Tibial nerve (tissue), 4 donors: ENCODE measurements around the gene ZNF507.

Experiments used
- EP300 ChIP-seq, 2 donors: sonication (generic); formaldehyde crosslinking; IDR thresholded peaks; one replicate each; pipeline ENCODE4 v1.6.1; 2017; ENCODE audit warnings: antibody characterized with exemption in 2 of 2, mild to moderate bottlenecking in 1 of 2
- TF ChIP-seq, protein P1 (sequence below), 5 experiments: fragments of 200-600 bp in 3 of 5; fragments of 450-650 bp in 2 of 5; sonication (generic) in 3 of 5; IDR thresholded peaks; one replicate each; pipeline ENCODE4 v1.5.1; 2016 to 2019; ENCODE audit warnings: antibody characterized with exemption in 5 of 5, mild to moderate bottlenecking in 3 of 5, moderate library complexity in 2 of 5

GRCh38 chr19:32372726-32373517 lies 27.5 kb downstream of the ZNF507 start:
- TF ChIP-seq, protein P1, sequence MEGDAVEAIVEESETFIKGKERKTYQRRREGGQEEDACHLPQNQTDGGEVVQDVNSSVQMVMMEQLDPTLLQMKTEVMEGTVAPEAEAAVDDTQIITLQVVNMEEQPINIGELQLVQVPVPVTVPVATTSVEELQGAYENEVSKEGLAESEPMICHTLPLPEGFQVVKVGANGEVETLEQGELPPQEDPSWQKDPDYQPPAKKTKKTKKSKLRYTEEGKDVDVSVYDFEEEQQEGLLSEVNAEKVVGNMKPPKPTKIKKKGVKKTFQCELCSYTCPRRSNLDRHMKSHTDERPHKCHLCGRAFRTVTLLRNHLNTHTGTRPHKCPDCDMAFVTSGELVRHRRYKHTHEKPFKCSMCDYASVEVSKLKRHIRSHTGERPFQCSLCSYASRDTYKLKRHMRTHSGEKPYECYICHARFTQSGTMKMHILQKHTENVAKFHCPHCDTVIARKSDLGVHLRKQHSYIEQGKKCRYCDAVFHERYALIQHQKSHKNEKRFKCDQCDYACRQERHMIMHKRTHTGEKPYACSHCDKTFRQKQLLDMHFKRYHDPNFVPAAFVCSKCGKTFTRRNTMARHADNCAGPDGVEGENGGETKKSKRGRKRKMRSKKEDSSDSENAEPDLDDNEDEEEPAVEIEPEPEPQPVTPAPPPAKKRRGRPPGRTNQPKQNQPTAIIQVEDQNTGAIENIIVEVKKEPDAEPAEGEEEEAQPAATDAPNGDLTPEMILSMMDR (IDR thresholded peaks at IDR 0.05), result no peak
- TF ChIP-seq EP300 (IDR thresholded peaks at IDR 0.05), result no peak
